ENCODE results near the gene DPYD.

The DPYD gene

GRCh38 chr1:97603218-97603617 lies 317.6 kb downstream of the DPYD start:
- Histone ChIP-seq H3K9me3 (replicated peaks; ENCODE audit: insufficient read depth, low read length) (no peaks in the 10 kb centered on the region), H3K27ac (ENCODE audit: low read length) (no peak overlapping the region), H3K27me3 (replicated peaks; ENCODE audit: insufficient read depth, low read length) (no peaks in the 10 kb centered on the region), H3F3A (ENCODE audit: insufficient read depth, low read length) (no peaks in the 10 kb centered on the region), H3K36me3 (replicated peaks; ENCODE audit: insufficient read depth, low read length) (no peaks in the 10 kb centered on the region), H3K4me1 (ENCODE audit: low read length) (no peaks in the 10 kb centered on the region), H3K4me2 (ENCODE audit: low read depth, low read length) (no peak overlapping the region), H3K9ac (ENCODE audit: low read length) (no peak overlapping the region), H3K4me3 (ENCODE audit: low read length) (no peak overlapping the region), H2AFZ (ENCODE audit: low read length) (no peak overlapping the region), H3K9me2 (replicated peaks; ENCODE audit: insufficient read depth, low read length) (no peaks in the 10 kb centered on the region), H3K79me2 (ENCODE audit: low read length) (no peaks in the 10 kb centered on the region), H4K20me1 (ENCODE audit: insufficient read depth, low read length) (no peaks in the 10 kb centered on the region)
- DNase-seq = no peak
- TF ChIP-seq CTCF (IDR thresholded peaks at IDR 0.05; ENCODE audit: low read length) (no peak), EZH2phosphoT487 (IDR thresholded peaks at IDR 0.05; ENCODE audit: low read length) (no peak), EZH2 (optimal IDR thresholded peaks at IDR 0.05; ENCODE audit: low read depth, low read length) (no peak)

- no peak overlapping the region for H3K4me2 ChIP-seq (ENCODE audit: low read depth, low read length)
- no peaks in the 10 kb centered on the region for H3K79me2 ChIP-seq (ENCODE audit: low read length)
- TF ChIP-seq EZH2phosphoT487 (IDR thresholded peaks at IDR 0.05; ENCODE audit: low read length) = no peak
- TF ChIP-seq CTCF (IDR thresholded peaks at IDR 0.05; ENCODE audit: low read length) = no peak
- no peak for TF ChIP-seq EZH2 (optimal IDR thresholded peaks at IDR 0.05; ENCODE audit: low read depth, low read length)
- H3K4me3 ChIP-seq (ENCODE audit: low read length) = no peak overlapping the region
- H3K36me3 ChIP-seq (replicated peaks; ENCODE audit: insufficient read depth, low read length) = no peaks in the 10 kb centered on the region
- H3F3A ChIP-seq (ENCODE audit: insufficient read depth, low read length) = no peaks in the 10 kb centered on the region
- no peak for DNase-seq
- no peaks in the 10 kb centered on the region for H3K9me2 ChIP-seq (replicated peaks; ENCODE audit: insufficient read depth, low read length)
- H3K9me3 ChIP-seq (replicated peaks; ENCODE audit: insufficient read depth, low read length) = no peaks in the 10 kb centered on the region
- H3K27ac ChIP-seq (ENCODE audit: low read length) = no peak overlapping the region
- H4K20me1 ChIP-seq (ENCODE audit: insufficient read depth, low read length) = no peaks in the 10 kb centered on the region
- no peak overlapping the region for H2AFZ ChIP-seq (ENCODE audit: low read length)
- H3K9ac ChIP-seq (ENCODE audit: low read length) = no peak overlapping the region
- H3K4me1 ChIP-seq (ENCODE audit: low read length) = no peaks in the 10 kb centered on the region
- no peaks in the 10 kb centered on the region for H3K27me3 ChIP-seq (replicated peaks; ENCODE audit: insufficient read depth, low read length)
Observed at GRCh38 chr1:97599447-97599846, 321.4 kb downstream of the DPYD start.

GRCh38 chr1:97593192-97593591 lies 327.6 kb downstream of the DPYD start:
- Histone ChIP-seq H3K4me3 (ENCODE audit: low read length) (no peak overlapping the region), H3F3A (ENCODE audit: insufficient read depth, low read length) (no peaks in the 10 kb centered on the region), H3K9me2 (replicated peaks; ENCODE audit: insufficient read depth, low read length) (no peaks in the 10 kb centered on the region), H3K27me3 (replicated peaks; ENCODE audit: insufficient read depth, low read length) (no peaks in the 10 kb centered on the region), H3K4me1 (ENCODE audit: low read length) (no peaks in the 10 kb centered on the region), H3K4me2 (ENCODE audit: low read depth, low read length) (no peak overlapping the region), H4K20me1 (ENCODE audit: insufficient read depth, low read length) (no peaks in the 10 kb centered on the region), H3K9me3 (replicated peaks; ENCODE audit: insufficient read depth, low read length) (no peaks in the 10 kb centered on the region), H2AFZ (ENCODE audit: low read length) (no peak overlapping the region), H3K79me2 (ENCODE audit: low read length) (no peaks in the 10 kb centered on the region), H3K27ac (ENCODE audit: low read length) (no peak overlapping the region), H3K36me3 (replicated peaks; ENCODE audit: insufficient read depth, low read length) (no peaks in the 10 kb centered on the region), H3K9ac (ENCODE audit: low read length) (no peak overlapping the region)
- TF ChIP-seq EZH2phosphoT487 (IDR thresholded peaks at IDR 0.05; ENCODE audit: low read length) (no peak), CTCF (IDR thresholded peaks at IDR 0.05; ENCODE audit: low read length) (no peak), EZH2 (optimal IDR thresholded peaks at IDR 0.05; ENCODE audit: low read depth, low read length) (no peak)
- DNase-seq = no peak
